HepG2 (cell line): ENCODE measurements around the gene ZNF74. TPM values are rescaled to one million over a fixed set of nuclear protein-coding genes. Genes with fewer than 3 reads are reported as not detected.

Source experiments
- AGO2 ChIP-seq: fragments of 200-400 bp; formaldehyde crosslinking; optimal IDR thresholded peaks from 2 replicates; pipeline ENCODE3; 2017; ENCODE audit warnings: mild to moderate bottlenecking, low read depth, low read length, moderate library complexity
- ATF7-NPFF ChIP-seq: sonication (generic); formaldehyde crosslinking; IDR thresholded peaks from 2 replicates; pipeline ENCODE4 v1.8.1; 2023; ENCODE audit warnings: mild to moderate bottlenecking, low read depth, missing genetic modification reagents, moderate library complexity
- ERF ChIP-seq: IDR thresholded peaks from 2 replicates; pipeline ENCODE4 v1.6.1; 2018; ENCODE audit warnings: missing biosample characterization, missing genetic modification reagents
- KDM6A ChIP-seq: IDR thresholded peaks from 2 replicates; pipeline ENCODE4 v1.6.1; 2016; ENCODE audit warnings: low read depth
- NR2F1 ChIP-seq, 2 experiments: fragments of 450-650 bp in 1 of 2; formaldehyde crosslinking in 1 of 2; IDR thresholded peaks; 2 replicates each; pipeline versions ENCODE4 v1.5.0 to v1.6.1; 2016 to 2020; ENCODE audit warnings: mild to moderate bottlenecking in 1 of 2, missing compliant biosample characterization in 1 of 2, missing genetic modification reagents in 1 of 2, moderate library complexity in 1 of 2
- PRMT3 ChIP-seq: sonication (generic); formaldehyde crosslinking; IDR thresholded peaks from 2 replicates; pipeline ENCODE4 v1.8.1; 2022; ENCODE audit warnings: low read depth, mild to moderate bottlenecking, moderate library complexity, missing genetic modification reagents, borderline replicate concordance
- REXO4 ChIP-seq: sonication (generic); formaldehyde crosslinking; IDR thresholded peaks from 2 replicates; pipeline ENCODE4 v1.8.0; 2022; ENCODE audit warnings: missing genetic modification reagents, mild to moderate bottlenecking, borderline replicate concordance
- SIX1 ChIP-seq: sonication (generic); formaldehyde crosslinking; IDR thresholded peaks from 2 replicates; pipeline ENCODE4 v1.4.0; 2020; ENCODE audit warnings: missing genetic modification reagents, borderline replicate concordance
- SP4 ChIP-seq: sonication (generic); formaldehyde crosslinking; IDR thresholded peaks from 2 replicates; pipeline ENCODE4 v1.8.1; 2023; ENCODE audit warnings: mild to moderate bottlenecking, missing genetic modification reagents
- XRCC5 ChIP-seq: fragments of 200-400 bp; formaldehyde crosslinking; optimal IDR thresholded peaks from 2 replicates; pipeline ENCODE3; 2017; ENCODE audit warnings: mild to moderate bottlenecking, low read length
- ZBTB1 ChIP-seq: sonication (generic); formaldehyde crosslinking; IDR thresholded peaks from 2 replicates; pipeline ENCODE4 v1.4.0; 2020; ENCODE audit warnings: missing genetic modification reagents, borderline replicate concordance
- ZBTB42 ChIP-seq: sonication (generic); formaldehyde crosslinking; IDR thresholded peaks from 2 replicates; pipeline ENCODE4 v1.5.0; 2020; ENCODE audit warnings: mild to moderate bottlenecking, missing genetic modification reagents
- ZNF234 ChIP-seq: sonication (generic); formaldehyde crosslinking; conservative IDR thresholded peaks from 2 replicates; pipeline ENCODE4 v1.5.1; 2020; ENCODE audit warnings: mild to moderate bottlenecking, missing genetic modification reagents
- ZNF431 ChIP-seq: sonication (generic); formaldehyde crosslinking; IDR thresholded peaks from 2 replicates; pipeline ENCODE4 v1.9.0; 2022; ENCODE audit warnings: missing genetic modification reagents, low read depth, mild to moderate bottlenecking, borderline replicate concordance
- ZNF790 ChIP-seq: sonication (generic); formaldehyde crosslinking; IDR thresholded peaks from 2 replicates; pipeline ENCODE4 v1.8.0; 2022; ENCODE audit warnings: missing genetic modification reagents, mild to moderate bottlenecking, borderline replicate concordance
- polyA plus RNA-seq, 8 experiments: library from polyadenylated mRNA; depleted of rRNA in 3 of 8; stranded (reverse) in 7 of 8; unstranded in 1 of 8; fragments of >200 nt; fragmentation: Illumina TruSeq in 4 of 8; extraction: Trizol in 4 of 8; gene quantifications; 2 replicates each; pipeline versions ENCODE4 v1.2.1 to v1.2.3, GENCODE V29; 2011 to 2016; ENCODE audit warnings: low read depth in 4 of 8, missing spikeins in 1 of 8, mixed read lengths in 1 of 8; ENCODE audit not compliant: insufficient read depth in 1 of 8
- total RNA-seq, 5 experiments: library from RNA; depleted of rRNA; stranded (reverse); fragments of >200 nt; fragmentation: Illumina TruSeq; extraction: Trizol; gene quantifications; 2 replicates each; pipeline ENCODE4 v1.2.3, GENCODE V29; 2016; ENCODE audit warnings: low read depth in 1 of 5
- TF ChIP-seq, protein P1 (sequence below): sonication (generic); formaldehyde crosslinking; IDR thresholded peaks from 2 replicates; pipeline ENCODE4 v1.9.0; 2021; ENCODE audit warnings: missing genetic modification reagents, borderline replicate concordance
- TF ChIP-seq, protein P2 (sequence below): sonication (generic); formaldehyde crosslinking; IDR thresholded peaks from 2 replicates; pipeline ENCODE4 v1.5.1; 2020; ENCODE audit warnings: mild to moderate bottlenecking, missing genetic modification reagents, borderline replicate concordance
- TF ChIP-seq, protein P3 (sequence below): sonication (generic); formaldehyde crosslinking; IDR thresholded peaks from 2 replicates; pipeline ENCODE4 v1.5.1; 2020; ENCODE audit warnings: missing genetic modification reagents, mild to moderate bottlenecking, borderline replicate concordance

The ZNF74 gene
- total and polyA plus RNA-seq, 2 of the 13 experiments (the other 11 are each of a cell fraction or from before 2014, with no cell fraction given), result 6.3 to 9.1 TPM

DNA sequence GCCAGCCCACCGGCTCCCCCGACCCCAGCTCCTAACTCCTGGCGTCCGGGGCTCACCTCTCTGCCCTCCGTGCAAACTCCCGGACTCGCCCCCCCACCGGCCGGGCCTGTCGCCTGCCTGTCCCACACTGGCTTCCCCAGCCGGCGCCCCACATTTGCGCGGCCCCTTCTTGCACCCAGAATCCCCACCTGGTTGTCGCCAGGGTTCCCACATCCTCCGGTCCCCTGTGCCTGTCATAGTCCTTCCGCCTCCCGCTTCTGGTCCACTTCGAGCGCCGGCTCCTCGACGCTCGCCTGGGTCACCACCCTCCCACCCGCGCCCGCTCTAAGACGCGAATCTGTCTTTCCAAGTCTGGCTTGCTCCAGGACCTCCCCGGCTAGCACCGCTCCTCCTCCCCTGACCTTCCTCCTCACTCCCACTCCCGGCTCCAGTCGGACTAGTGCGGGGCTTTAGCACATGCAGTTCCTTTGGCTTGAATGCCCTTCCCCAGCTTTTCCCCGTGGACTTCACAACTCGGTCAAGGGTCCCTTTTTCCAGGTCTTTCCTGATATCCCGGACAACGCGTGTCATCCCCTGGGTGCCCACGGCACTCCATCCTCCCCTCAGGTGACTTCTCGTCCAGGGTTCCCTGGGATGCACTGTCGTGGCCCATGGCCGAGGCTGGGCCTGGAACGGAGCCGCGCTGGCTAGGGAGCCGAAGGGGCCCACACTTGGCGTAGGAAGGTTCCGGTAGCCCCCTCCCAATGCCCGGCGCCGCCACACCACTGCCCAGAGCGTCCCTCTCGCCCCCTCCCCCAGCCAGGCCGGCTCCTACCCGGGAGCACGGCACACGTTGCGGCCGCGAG lies 43.0 kb downstream of the ZNF74 start (continued):
- TF ChIP-seq, protein P1, sequence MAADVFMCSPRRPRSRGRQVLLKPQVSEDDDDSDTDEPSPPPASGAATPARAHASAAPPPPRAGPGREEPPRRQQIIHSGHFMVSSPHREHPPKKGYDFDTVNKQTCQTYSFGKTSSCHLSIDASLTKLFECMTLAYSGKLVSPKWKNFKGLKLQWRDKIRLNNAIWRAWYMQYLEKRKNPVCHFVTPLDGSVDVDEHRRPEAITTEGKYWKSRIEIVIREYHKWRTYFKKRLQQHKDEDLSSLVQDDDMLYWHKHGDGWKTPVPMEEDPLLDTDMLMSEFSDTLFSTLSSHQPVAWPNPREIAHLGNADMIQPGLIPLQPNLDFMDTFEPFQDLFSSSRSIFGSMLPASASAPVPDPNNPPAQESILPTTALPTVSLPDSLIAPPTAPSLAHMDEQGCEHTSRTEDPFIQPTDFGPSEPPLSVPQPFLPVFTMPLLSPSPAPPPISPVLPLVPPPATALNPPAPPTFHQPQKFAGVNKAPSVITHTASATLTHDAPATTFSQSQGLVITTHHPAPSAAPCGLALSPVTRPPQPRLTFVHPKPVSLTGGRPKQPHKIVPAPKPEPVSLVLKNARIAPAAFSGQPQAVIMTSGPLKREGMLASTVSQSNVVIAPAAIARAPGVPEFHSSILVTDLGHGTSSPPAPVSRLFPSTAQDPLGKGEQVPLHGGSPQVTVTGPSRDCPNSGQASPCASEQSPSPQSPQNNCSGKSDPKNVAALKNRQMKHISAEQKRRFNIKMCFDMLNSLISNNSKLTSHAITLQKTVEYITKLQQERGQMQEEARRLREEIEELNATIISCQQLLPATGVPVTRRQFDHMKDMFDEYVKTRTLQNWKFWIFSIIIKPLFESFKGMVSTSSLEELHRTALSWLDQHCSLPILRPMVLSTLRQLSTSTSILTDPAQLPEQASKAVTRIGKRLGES (CRISPR knock-in tag), result no peak
- TF ChIP-seq, protein P2, sequence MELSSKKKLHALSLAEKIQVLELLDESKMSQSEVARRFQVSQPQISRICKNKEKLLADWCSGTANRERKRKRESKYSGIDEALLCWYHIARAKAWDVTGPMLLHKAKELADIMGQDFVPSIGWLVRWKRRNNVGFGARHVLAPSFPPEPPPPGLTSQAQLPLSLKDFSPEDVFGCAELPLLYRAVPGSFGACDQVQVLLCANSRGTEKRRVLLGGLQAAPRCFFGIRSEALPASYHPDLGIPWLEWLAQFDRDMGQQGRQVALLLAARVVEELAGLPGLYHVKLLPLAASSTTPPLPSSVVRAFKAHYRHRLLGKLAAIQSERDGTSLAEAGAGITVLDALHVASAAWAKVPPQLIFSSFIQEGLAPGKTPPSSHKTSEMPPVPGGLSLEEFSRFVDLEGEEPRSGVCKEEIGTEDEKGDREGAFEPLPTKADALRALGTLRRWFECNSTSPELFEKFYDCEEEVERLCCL (CRISPR knock-in tag), result no peak; the same call in 1 of the 2 replicates
- no peak for TF ChIP-seq KDM6A (CRISPR knock-in tag)
- TF ChIP-seq AGO2, result no peak
- TF ChIP-seq ZBTB1 (CRISPR knock-in tag), result no peak
- no peak for TF ChIP-seq ZNF431 (CRISPR knock-in tag)
- 0 out of 2 replicates have a peak, but pooled peaks have one; percentile 19 for TF ChIP-seq SP4 (CRISPR knock-in tag)
- TF ChIP-seq ERF (CRISPR knock-in tag), result no peak
- no peak for TF ChIP-seq ZNF234 (CRISPR knock-in tag)
- no peak for TF ChIP-seq XRCC5
- TF ChIP-seq, protein P3, sequence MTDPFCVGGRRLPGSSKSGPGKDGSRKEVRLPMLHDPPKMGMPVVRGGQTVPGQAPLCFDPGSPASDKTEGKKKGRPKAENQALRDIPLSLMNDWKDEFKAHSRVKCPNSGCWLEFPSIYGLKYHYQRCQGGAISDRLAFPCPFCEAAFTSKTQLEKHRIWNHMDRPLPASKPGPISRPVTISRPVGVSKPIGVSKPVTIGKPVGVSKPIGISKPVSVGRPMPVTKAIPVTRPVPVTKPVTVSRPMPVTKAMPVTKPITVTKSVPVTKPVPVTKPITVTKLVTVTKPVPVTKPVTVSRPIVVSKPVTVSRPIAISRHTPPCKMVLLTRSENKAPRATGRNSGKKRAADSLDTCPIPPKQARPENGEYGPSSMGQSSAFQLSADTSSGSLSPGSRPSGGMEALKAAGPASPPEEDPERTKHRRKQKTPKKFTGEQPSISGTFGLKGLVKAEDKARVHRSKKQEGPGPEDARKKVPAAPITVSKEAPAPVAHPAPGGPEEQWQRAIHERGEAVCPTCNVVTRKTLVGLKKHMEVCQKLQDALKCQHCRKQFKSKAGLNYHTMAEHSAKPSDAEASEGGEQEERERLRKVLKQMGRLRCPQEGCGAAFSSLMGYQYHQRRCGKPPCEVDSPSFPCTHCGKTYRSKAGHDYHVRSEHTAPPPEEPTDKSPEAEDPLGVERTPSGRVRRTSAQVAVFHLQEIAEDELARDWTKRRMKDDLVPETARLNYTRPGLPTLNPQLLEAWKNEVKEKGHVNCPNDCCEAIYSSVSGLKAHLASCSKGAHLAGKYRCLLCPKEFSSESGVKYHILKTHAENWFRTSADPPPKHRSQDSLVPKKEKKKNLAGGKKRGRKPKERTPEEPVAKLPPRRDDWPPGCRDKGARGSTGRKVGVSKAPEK (CRISPR knock-in tag), result no peak
- no peak for TF ChIP-seq NR2F1 (CRISPR knock-in tag; IDR thresholded peaks at IDR 0.05)
- TF ChIP-seq SIX1 (CRISPR knock-in tag), result no peak
- no peak; the same call in 1 of the 2 replicates for TF ChIP-seq ATF7-NPFF (CRISPR knock-in tag)
- TF ChIP-seq PRMT3 (CRISPR knock-in tag), result no peak
- TF ChIP-seq ZBTB42 (CRISPR knock-in tag), result no peak
- TF ChIP-seq REXO4 (CRISPR knock-in tag), result no peak
- no peak for TF ChIP-seq ZNF790 (CRISPR knock-in tag)
